HG03354 (cell line): Measurements from ENCODE around the gene PIEZO2.

Source experiments
- ATAC-seq: cut with Tn5 transposase; IDR thresholded peaks from one replicate; pipeline ENCODE4 v1.9.1; 2021; ENCODE audit warnings: mild to moderate bottlenecking; ENCODE audit not compliant: unreplicated experiment, poor library complexity, severe bottlenecking

The PIEZO2 gene

DNA sequence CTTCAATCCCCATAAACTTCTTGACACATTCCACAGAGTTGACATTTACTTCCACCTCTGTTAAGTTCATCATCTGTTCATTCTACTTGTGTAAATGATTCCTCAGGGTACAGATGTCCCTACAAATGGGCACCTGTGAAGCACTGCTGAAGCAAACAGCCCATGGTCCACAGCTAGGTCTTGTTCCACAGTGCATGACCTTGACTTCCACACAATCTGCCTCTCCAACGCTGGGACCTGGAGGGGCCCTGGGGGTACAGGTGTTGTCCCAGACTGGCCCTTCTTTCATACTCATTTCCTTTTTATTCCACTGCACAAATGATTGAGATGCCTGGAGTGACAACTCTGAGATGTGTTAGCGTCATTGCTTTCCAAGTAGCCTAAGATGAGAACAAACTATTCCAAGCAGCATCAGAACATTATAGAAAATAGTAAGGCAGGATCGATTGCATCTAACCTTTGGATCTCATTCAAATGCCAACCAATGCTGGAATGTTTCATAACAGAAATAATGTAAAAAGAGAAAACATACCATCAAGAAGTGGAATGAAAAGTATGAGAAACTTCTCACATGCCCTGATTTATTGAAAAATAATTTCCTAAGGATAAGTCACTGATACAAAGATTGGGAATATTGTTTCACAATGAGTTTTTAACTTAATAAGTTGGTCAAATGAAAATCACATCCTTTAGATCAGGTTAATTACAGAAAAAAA, 31.2 kb downstream of the PIEZO2 start:
- no peak for ATAC-seq

DNA sequence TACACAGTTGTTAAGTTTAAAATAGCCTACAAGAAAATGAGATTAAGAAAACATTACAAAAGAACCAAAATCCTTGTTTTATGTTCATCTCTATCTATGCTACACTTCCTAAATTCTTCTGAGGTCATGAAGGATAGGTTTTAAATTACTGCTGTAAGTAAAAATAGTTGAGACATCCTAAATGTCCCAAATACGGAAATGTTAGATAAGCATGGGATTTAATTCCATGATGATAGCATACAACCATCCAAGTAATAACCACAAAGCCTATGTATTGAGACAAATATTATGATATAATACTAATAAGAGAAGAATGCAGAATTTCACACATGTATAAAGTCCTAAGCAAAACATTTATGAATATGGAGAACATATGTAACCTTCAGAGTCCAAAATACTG, 34.1 kb downstream of the PIEZO2 start:
- no peak for ATAC-seq

DNA sequence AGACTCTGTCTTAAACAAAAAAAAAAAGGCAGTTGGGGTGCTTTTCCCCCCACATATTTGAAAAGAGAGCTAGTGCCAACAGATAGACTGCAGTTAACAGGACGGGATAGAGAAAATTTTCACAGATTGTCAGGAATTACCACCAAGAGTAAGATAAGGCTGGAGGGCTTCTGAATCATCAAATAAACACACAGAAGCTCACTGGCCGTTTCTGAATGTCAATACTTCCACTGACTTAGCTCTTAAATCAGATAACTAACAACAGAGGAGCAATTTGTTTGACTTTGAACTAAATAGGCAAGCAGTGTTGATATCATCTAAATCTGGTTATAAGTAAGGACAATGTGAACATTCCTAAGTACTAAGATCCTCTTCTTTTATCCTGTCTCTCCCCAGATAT, 34.7 kb downstream of the PIEZO2 start:
- ATAC-seq: no peak

DNA sequence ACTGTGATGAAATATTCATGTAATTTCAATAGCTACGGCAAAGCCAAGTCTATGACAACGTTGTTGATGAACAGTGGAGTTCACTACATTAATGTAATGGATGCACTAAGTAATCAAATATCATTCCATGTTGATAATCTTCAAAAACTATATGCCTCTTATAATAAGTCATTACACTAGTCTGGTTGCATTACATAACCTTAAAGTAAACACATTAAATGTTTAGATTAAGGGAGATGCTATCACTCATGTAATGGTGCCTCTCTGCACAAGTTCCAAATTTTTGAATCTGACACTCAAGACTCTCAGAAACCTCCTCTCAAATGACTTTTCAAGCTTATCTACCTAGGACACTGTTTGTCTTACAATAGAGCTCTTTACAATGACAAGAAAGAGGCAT, 35.4 kb downstream of the PIEZO2 start:
- ATAC-seq: no peak

DNA sequence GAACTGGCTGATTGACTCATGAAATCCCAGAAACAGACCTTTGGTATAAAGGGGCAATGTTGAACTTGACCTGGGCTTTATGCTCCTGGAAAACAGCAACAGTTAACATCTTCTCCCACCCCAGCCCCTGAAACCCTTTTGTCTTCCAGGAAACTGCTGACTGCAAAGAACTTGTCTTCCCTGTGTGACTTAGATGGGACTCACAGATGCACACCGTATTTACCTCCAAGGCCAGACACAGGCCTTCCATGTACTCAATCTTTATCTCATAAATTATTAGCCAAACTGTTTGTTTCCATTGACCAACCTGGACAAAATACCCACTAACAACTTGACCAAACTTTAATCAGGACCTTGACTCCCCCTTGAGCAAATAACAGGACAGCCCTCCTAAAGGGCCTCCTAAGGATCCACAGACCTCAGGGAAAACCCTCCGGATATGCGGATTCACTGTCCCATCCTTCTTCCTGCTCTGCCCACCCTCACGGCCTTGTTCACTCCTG, 36.3 kb downstream of the PIEZO2 start:
- no peak for ATAC-seq

DNA sequence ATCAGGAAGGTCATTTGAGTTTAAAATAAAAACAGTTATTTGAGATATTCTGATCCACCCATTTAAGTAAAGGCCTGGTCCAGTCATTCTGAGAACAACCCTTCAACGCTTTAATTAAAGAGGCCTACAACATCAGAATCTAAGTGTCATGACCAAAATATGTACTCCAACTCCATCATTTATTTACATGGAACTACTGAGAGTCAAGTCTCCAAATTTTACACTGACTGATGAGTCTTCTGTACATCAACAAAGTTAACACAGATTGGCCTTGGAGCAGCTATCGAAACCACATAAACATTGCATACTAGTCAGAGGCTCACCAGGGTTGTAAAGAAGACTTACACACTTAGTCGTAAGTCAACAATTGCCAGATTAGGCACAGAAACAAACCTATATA, 37.1 kb downstream of the PIEZO2 start:
- ATAC-seq: no peak

DNA sequence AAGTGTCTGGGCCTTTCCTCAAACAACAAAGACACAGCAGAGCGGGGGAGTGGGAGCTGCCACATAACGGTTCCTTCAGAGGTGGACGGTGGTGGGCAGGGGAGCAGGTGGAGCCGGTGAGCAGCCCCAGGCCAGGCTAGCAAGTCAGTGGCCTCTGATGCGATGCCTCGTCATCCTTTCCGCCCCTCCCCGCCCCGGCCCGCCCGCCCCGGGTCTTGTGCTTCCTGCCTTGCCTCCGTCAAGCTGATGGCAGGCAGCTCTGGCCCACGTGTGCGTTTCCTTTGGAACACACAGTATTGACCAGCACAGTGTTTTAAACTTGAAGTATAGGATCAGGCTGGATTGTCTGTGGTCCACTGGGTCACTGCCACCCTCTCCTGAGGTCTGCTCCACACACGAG, 38.9 kb downstream of the PIEZO2 start:
- ATAC-seq: no peak

DNA sequence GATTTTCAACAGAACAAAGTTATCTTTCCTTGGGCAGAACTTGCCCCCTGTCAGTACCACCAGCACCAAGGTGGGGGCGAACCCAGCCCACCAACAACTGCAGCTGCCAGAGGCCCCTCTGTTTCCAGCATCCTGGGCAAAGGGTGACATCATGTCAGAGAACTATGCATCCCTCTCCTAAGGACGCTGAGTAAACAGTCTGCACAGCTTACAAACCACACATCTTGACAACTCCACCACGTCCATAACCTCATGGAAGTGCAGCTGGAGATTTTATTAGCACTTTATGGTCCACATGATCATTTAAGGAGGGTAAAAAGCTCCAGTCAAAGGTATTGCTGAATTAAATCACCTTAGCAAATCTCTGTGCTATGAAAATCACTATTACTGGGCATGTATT, 40.4 kb downstream of the PIEZO2 start:
- ATAC-seq: no peak

DNA sequence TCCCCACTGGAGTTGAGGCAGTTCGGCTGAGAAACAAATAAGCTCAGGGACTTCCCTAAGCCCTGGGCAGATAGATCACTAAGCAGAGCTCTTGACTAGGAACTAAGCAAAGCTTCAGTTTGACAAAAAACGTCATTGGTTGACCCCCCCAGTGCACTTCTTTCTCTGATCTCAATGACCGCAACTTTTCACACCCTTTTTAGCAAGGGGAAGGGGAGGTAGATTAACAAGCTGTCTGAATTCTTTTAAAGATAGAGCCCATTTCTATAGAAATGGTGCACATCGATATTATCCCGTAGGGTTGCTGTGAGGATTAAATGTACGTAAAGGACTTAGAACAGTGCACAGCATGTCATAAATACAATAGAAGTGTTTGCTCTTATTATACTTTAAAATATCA, 42.5 kb downstream of the PIEZO2 start:
- ATAC-seq: no peak

DNA sequence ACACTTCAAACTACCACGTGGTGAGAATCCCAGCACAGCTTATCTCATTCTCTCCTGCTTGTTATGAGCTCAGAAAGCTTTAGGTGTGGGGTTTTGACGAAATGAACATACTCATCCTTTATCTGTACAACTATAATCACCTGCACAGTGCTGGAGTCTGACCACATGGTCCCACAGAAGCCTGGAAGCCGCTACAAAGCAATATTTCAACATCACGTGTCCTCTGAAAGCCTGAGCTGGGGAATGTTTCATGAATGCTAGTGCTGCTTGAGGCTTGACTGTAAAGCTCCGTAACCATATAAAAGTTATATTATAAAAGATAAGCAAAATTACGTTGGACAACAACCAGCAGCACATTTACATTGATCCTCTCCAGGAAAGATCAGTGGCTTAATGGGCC, 43.9 kb downstream of the PIEZO2 start:
- no peak for ATAC-seq

DNA sequence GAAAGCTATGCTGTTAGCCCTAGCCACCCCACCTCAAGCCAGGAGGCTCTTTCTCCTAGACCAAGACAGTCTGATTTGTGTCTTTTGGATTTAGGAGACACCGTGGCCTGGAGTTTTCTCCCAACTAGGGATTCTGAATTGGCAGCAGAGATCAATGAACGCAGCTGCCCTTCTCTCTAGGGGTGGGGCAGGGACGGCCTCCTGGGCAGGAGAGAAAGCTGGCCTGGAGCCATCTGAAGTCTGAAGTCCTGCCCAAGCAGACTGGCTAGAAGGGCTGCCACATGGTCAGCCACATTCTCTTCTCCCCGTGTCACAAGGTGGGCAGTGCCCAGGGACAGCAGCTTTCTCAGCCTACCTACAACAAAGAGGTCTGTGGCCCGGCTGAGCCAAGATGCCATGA, 45.1 kb downstream of the PIEZO2 start:
- no peak for ATAC-seq

DNA sequence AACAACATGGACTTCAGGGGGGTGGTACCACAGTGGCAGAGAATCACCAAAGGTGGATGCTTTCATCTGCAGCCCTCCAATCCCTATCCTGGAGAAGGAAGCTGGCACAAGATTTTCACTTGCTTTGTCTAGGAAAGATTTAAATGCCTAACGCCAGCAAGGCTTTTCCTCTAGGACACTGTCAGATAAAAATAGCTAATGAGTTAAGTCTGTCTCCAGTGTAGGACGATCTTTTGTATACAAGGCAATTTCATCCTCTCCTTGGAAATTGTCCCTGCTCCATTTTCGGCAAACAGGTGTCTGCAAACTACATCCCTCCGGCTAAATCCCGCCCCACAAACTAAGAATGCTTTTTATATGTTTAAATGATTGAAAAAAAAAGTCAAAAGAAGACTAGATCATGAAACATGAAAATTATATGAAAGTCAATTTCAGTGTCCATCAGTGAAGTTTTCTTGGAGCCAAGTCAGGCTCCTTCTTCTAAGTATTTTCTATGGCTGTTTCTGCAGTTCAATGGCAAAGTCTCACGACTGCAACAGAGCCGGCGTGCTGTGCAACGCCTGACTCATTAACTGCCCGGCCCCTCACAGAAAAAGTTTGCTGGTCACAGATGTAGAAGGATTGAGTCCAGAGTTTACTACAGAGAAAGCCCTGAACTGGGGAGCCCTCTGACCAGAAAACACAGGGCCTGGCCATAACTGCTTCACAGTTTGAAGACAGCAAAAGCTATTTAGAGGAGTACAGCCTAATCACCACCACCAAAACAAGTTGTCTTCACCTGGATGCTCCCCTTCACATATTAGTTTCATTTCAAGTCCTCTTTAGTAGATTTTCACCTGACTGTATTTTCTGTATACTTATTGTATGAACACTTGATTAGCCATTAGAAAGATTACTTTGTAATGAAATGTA, 52.3 kb downstream of the PIEZO2 start:
- ATAC-seq: no peak

DNA sequence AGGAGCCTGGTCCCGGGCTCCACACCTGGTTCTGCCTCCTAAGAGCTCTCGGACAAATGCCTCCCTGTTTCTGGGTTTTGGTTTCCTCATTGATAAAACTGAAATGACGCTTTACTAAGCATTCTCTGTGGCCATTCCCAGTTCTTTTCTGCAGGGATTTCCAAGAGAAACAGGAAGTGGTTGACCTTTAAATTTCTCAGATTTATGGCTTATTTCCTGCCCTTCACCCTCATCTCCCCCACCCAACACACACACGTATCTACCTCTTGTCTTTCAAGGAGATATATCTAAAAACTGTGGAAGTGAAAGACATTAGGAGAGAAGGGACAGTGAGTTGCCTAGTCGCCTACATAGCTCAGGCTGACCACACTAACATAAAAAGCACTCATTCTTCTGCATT, 53.0 kb downstream of the PIEZO2 start:
- no peak for ATAC-seq

DNA sequence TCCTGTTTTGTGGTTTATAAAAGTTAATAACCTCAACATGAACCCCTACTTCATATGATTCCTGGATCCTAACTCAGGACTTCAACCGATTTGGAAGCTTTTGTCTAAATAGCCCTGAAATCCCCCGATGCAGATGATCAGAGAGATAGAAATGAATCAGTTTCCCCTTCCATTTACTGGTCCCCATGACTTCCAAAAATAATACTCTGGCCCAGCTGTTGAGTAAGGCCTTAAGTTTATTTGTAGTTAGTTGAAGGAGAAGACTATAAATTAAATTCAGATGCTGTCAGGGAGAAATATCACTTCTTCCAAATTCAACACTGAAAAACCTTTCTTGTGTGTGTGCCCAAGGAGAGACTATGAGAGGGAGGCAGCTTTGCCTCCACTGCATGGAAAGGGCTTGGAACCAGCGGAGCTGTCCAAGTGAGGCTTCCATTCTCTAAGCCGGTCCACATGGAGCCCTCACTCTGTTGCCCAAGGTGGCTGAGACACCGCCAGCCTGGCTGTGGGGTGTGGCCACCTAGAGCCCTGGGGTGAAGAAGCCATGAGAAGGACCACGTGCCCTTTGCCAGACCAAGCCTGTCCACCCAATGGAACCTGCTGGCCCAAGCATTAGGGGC, 53.6 kb downstream of the PIEZO2 start:
- ATAC-seq: no peak

DNA sequence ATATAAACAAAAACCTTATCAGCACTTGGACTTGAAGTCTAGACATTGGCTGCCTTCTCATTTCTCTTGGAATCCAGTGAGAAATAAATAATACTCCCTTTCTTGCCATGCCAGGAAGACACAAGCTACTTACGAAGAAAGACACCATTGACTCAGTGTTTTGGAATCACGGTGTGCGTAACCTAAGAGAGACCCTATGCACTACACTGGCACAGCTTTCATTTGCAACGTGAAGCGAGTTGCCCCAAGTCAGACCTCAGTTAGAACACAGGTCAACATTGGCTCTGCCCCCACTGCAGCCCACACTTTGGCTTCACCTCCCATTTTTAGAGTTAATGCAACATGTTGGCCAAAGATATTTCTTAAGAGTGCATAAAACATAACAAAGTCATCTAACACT, 54.2 kb downstream of the PIEZO2 start:
- ATAC-seq: no peak

DNA sequence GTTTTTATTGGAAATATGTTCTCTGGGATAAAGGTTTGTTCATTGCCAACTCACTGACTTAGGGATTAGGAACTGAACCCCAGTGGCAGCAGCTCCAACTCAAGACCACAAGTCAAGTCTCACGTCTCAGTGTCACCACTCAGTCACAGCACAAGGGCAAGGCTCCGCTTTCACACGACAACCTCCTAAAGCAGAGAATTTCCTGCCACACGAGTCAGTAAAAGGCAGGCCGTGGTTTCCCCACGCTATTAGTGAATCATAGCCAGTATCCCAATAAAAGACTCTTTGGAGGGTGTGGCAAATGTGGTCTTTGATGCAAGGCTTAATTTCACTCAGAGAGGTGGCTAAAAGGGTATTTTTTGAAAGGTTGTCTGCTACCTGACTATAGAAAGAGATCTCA, 57.6 kb downstream of the PIEZO2 start:
- no peak for ATAC-seq

DNA sequence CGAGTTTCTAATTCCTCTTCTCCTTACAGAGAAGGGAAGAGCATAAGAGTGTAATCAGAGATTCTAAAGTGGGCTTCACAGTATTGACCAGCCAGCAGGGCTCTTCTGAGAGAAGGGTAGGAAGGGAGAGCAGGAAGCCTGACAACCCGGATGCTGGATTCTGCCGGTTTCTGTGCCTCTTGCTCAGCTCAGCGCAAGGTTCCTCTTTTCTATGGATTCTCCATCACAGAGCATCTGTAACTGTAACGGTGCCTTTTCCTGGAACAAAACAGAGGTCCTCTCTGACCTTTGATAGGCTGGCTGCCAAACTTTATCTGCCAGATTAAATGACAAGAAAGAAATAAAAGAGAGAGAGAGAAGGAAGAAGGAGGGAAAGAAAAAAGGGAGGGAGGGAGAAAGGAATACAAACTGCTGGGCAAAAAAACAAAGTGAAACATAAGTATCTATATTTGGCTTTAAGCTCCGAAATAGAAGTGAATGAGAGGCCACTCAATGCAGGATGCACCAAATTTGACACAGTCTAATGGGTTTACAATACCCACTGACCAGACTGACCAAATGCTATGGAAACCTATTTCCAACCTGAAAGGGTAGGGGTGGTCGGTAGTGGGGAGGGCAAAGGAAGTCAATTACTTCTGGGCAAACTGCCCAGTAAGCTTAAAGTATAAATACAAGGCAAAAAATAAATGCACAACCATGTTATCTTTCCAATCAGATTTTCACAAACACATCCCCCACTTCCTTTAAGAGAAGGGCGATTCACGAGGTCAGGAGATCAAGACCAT, 59.2 kb downstream of the PIEZO2 start:
- no peak for ATAC-seq

DNA sequence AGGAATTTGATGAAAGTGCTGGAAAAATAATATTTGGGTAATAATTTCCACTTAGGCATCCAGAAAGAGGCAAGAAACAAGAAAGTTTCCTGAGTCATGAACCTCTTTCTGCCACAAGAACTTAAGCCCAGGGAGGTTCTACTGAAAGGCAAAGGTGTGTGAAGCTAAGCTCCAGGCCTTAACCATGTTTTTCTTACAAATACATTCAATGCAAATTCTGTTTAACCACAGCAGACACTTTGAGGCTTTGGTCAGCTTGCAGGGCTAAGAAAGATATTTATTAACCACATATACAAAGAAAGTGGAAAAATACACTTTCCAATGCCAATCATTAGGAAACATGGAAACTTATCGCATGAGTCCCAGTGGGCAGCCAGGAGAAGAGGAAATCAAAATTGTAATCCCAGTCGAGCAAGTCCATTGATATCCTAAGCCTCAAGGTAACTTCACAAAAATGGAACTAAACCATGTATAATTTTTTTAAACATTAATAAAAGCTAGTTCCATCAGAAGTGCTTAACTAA, 68.3 kb downstream of the PIEZO2 start:
- peak; percentile 83 for ATAC-seq

DNA sequence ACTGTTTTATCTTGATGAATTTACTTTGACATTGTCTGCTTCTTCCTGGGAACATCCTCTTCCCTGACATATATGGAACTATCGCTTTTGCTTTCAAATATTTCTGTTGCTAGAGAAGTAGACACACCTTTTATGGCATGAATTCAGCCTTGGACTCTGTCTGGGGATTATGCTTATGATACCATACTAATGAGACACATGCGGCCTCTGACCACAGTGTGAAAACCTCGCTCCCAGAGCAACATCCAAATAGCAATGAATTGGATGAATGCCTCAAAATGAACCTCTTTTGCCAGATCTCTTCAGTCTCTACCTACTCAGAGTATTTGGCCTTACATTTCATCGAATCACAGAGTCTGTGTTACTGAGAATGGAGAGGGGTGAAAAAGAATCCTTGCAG, 70.9 kb downstream of the PIEZO2 start:
- no peak for ATAC-seq
